ENCODE data around the gene IL12RB2.
A peak's percentile ranks its signal among the peaks of the same experiment; 100 is the strongest.

The IL12RB2 gene, protein sequence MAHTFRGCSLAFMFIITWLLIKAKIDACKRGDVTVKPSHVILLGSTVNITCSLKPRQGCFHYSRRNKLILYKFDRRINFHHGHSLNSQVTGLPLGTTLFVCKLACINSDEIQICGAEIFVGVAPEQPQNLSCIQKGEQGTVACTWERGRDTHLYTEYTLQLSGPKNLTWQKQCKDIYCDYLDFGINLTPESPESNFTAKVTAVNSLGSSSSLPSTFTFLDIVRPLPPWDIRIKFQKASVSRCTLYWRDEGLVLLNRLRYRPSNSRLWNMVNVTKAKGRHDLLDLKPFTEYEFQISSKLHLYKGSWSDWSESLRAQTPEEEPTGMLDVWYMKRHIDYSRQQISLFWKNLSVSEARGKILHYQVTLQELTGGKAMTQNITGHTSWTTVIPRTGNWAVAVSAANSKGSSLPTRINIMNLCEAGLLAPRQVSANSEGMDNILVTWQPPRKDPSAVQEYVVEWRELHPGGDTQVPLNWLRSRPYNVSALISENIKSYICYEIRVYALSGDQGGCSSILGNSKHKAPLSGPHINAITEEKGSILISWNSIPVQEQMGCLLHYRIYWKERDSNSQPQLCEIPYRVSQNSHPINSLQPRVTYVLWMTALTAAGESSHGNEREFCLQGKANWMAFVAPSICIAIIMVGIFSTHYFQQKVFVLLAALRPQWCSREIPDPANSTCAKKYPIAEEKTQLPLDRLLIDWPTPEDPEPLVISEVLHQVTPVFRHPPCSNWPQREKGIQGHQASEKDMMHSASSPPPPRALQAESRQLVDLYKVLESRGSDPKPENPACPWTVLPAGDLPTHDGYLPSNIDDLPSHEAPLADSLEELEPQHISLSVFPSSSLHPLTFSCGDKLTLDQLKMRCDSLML

DNA sequence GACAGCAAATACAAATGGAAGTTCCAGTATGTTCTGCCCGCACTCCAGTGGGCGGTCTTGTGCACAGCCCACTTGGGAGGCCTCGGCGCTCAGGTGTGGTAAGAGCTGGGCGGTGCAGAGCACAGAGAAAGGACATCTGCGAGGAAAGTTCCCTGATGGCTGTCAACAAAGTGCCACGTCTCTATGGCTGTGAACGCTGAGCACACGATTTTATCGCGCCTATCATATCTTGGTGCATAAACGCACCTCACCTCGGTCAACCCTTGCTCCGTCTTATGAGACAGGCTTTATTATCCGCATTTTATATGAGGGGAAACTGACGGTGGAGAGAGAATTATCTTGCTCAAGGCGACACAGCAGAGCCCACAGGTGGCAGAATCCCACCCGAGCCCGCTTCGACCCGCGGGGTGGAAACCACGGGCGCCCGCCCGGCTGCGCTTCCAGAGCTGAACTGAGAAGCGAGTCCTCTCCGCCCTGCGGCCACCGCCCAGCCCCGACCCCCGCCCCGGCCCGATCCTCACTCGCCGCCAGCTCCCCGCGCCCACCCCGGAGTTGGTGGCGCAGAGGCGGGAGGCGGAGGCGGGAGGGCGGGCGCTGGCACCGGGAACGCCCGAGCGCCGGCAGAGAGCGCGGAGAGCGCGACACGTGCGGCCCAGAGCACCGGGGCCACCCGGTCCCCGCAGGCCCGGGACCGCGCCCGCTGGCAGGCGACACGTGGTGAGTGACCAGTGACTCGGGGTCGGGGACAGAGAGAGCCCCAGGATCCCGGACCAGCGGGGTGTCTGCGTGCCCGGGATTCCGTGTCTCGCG, at the start of gene IL12RB2:
Gene IL12RB2 (plus strand): TSS at position 623 of the 810 bp plus-strand sequence. CDS start 12,496 bp downstream, outside the sequence.
- DNase-seq (ENCODE audit: low read depth in 3 of 3): peak in 2 of 3 donors; percentile 32 to 50

GRCh38 chr1:67261680-67262079, 46.0 kb upstream of the IL12RB2 start:
- DNase-seq (ENCODE audit: low read depth in 3 of 3): no peak

DNA sequence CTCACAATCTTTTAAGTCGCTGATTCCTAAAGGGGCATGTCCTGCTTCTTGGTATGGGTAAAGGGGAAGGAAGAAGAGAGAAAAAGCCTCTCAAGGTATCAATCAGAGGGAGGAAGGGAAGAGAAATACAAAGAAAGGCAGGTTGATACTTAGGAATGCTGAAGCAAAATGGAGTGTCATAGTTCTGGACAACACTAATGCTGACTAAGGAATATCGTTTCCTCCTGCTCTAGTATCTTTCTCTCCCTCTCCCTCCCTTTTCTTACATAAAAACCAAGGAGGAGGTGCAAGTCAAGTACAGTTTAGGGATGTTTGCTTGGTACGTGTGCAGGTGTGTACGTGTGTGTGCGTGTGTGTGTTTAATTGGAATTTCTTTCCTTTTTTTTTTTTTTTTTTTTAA, 44.9 kb upstream of the IL12RB2 start:
- DNase-seq (ENCODE audit: low read depth in 3 of 3): no peak

DNA sequence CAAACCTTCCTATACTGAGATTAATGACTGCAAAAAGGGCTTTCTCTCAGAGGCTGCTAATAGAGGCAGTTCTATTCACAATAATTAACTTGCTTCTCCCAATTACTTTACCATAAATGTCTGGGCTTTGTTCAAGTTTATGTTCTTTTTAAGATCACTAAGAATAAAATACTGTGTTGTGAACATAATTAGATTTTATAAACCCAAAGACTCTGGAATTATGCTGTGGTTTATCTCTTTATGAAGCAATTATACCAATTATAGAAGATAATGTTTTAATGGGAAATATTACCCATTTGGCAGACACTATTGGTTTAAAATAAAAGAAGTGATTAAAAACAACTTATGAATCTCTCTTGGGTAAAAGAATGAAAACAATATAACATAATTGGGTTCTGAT, 43.5 kb upstream of the IL12RB2 start:
- DNase-seq (ENCODE audit: low read depth in 3 of 3): no peak

- DNase-seq (ENCODE audit: low read depth in 3 of 3): no peak
These were observed 42.8 kb upstream of the IL12RB2 start for GRCh38 chr1:67264899-67265298.

DNA sequence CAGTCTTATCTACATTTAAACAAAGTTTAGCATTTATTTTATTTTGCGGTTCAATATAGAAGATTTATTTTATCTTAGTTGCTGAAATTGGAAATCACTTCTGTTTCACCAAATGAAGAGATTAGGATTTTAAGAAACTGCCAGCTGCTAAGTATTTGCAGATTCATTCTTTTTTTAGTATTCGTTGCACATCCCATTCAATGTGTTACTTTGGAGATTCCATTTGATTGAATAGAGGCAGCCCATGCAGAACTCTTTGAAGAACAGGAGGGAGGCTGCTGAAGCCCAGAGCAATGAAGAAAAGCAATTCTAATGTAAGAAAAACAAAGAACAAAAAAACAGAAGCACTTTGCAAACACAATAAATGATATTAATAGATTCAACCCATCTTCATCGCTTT, 38.6 kb upstream of the IL12RB2 start:
- DNase-seq (ENCODE audit: low read depth in 3 of 3): no peak

DNA sequence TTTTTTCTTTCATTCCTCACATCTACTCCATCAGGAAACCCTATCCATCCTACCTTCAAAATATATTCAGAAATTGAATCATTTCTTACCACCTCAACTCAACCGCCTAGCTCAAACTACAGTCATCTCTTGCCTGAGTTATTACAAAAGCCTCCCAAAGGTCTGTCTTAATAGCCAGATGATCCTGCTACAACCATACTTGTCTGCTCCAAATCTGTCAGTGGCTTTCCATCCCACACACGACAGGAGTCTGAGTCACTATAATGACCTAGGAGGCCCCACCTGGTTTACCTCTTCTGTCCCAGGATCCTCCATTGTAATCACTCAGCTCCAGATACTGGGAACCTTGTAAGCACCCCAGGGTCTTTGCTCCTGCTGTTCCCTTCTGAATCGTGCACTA, 37.1 kb upstream of the IL12RB2 start:
- no peak for DNase-seq (ENCODE audit: low read depth in 3 of 3)

- DNase-seq (ENCODE audit: low read depth in 3 of 3): no peak
These were observed 34.1 kb upstream of the IL12RB2 start for GRCh38 chr1:67273591-67273990.

- DNase-seq (ENCODE audit: low read depth in 3 of 3): no peak
These were observed 32.9 kb upstream of the IL12RB2 start for GRCh38 chr1:67274623-67275325.

DNA sequence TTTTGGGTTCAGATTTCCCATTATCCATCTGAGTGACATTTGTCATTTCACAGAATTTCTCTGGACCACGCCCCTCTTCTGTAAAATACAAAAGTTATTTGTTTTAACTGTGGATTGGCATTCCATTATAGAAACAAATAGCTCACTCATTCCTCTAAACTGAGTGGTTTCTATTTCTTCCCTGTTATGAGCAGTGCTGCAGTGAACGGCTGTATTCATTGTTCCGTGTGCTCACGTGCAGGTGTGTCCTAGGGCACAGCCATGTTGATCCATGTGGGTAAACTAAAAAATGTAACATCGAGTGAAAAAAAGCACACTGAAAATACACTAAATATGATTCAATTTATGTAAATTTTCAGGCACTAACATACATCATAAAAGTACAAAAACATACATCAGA, 27.0 kb upstream of the IL12RB2 start:
- no peak for DNase-seq (ENCODE audit: low read depth in 3 of 3)

DNA sequence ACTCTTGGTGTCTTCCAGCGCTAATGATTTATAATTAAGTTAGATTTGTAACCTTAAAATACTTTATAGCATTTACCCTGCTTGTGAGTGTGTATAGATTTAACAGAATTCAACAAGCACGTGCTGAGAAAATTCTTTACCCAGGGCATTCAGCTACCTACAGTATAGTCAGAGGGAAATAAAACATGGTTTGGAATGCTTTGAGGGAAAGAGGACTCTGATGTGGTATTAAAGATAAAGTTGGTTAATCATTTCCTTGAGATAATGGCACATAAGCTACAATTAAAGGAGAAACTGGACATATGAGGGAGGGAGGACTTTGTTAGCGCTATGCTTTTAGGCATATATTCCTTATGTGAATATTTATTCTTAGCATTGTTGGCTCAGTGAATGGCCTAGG, 26.4 kb upstream of the IL12RB2 start:
- no peak for DNase-seq (ENCODE audit: low read depth in 3 of 3)

GRCh38 chr1:67285780-67286488, 21.7 kb upstream of the IL12RB2 start:
- no peak for DNase-seq (ENCODE audit: low read depth in 3 of 3)

GRCh38 chr1:67290236-67290635, 17.4 kb upstream of the IL12RB2 start:
- DNase-seq (ENCODE audit: low read depth in 3 of 3): no peak

- DNase-seq (ENCODE audit: low read depth in 3 of 3): no peak
These were observed 12.6 kb upstream of the IL12RB2 start for GRCh38 chr1:67294836-67295617.

DNA sequence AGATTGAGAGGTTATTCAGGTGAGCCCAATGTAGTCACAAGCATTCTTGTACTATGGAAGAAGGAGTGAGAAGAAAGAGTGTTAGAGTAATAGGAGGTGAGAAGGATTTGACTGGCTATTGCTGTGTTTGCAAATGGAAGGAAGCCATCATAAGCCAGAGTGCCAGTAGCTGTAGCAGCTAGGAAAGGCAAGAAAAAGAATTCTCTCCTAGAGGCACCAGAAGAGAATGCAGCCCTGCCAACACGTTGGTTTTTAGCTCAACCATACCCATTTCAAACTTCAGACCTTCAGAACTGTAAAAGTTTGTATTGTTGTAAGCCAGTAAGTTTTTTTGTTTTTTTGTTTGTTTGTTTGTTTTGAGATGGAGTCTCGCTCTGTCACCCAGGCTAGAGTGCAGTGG, 8.9 kb upstream of the IL12RB2 start:
- DNase-seq (ENCODE audit: low read depth in 3 of 3): no peak

DNA sequence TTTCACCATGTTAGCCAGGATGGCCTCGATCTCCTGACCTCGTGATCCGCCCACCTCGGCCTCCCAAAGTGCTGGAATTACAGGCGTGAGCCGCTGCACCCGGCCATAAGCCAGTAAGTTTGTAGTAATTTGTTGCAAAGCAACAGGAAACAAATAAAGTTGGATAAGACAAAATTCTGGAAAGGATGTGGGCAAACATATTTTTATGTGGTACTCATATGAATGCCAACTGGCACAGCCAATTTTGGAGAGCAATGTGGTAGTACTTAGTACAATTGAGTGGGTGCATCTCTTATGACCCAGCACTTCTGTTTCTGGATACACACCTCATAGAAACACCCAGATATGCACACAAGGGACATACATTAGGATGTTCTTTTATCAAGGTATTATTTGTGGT, 8.4 kb upstream of the IL12RB2 start:
- no peak for DNase-seq (ENCODE audit: low read depth in 3 of 3)

GRCh38 chr1:67300561-67300960, 7.1 kb upstream of the IL12RB2 start:
- DNase-seq (ENCODE audit: low read depth in 3 of 3): no peak

- DNase-seq (ENCODE audit: low read depth in 3 of 3): no peak
These were observed 3.6 kb upstream of the IL12RB2 start for GRCh38 chr1:67304023-67304422.

DNA sequence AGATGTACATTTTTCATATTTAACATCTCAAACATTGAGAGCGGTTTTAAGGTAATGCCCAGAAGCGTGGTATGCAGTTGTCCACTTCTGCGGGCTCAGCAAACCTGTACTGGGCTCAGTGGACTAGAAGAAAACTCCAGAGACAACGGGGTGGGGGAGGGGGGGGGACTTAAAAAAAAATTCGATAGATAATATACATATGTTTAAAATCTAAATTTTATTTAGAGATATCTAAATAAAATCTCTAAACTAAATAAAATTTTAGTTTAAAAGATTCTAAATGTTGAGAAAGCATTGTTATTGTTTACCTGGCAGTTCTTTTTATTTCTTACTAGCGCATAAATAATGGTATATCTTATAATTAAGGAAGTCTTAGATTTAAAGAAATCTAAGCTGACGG, 1.1 kb upstream of the IL12RB2 start:
- DNase-seq (ENCODE audit: low read depth in 3 of 3): no peak

- no peak for DNase-seq (ENCODE audit: low read depth in 3 of 3)
These were observed 463 bp downstream of the IL12RB2 start for GRCh38 chr1:67308136-67308535.
